T47D (cell line): ENCODE data around the gene IL1R1.

Experiments
- DNase-seq, 2 experiments: peaks; one replicate each; pipeline versions ENCODE4 v3.0.0 to v3.0.0-alpha.2; 2011 to 2012; ENCODE audit warnings: low read depth in 1 of 2, low spot score in 1 of 2
- JUND ChIP-seq: IDR thresholded peaks from 2 replicates; pipeline ENCODE4 v1.6.1; 2012; ENCODE audit warnings: low read depth
- in situ Hi-C: cut with HindIII; loops from 2 replicates; pipeline ENCODE4 v1.10.0; 2016; ENCODE audit warnings: low sequenced_read_pairs, low pct_unique_long_range_greater_than_20kb

Gene IL1R1

DNA sequence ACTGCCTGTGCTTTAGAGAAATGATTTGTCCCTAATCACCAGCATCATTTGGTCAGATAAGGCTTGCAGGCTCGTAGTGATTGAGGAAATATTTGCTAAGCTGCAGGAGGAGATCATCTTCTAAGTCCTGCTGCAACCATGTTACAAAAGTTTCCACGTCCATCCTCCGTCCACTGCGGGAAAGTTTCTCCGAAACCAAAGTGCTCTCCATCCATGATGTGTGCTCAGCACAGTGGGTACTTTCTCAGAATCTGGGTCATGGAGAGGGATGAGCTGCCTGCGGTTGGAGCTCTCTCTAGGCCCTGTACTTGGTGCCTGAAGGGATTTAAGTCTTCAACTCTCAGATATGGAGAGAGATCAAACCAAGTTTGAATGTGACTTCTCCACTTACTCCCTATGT is 83.6 kb downstream of the IL1R1 start:
- in situ Hi-C loops: no loop called here
- DNase-seq: no peak
- TF ChIP-seq JUND: no peak

DNA sequence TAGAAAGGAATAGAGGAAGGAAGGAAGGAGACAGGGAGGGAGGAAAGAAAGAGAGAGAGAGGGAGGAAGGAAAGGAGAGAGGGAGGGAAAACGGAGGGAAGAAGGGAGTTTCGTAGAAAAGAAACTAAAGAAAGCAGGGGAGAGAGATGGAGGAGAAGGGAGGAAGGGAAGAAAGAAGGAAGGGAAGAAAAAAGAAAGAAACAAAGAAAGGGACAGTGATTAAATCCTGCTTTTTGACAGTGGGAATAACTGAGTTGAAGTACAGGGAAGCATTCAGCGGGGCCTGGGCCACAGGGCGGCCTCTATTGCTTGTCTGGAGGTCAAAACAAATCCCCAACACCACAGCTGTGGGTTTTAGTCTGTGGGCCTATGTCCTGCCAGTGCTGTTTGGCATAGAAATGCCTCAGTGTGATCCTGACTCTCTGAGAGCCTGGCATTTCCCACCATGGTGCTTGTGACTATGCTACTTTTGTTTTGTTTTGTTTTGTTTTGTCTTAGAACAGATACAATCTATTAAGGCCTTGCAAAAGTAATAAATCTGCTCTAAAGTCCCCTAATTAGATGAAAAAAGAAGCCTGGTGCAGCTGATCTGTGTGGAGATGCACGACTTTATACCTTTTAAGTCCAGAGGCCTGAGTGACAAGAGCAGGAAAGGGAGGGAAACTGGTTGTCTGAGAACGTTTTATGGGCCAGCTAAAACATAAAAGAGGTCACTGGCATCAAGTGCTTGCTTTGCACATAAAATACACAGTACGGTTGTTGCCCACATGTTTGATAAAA is 84.3 kb downstream of the IL1R1 start:
- in situ Hi-C loops: no loop called here
- no peak for DNase-seq
- no peak for TF ChIP-seq JUND

DNA sequence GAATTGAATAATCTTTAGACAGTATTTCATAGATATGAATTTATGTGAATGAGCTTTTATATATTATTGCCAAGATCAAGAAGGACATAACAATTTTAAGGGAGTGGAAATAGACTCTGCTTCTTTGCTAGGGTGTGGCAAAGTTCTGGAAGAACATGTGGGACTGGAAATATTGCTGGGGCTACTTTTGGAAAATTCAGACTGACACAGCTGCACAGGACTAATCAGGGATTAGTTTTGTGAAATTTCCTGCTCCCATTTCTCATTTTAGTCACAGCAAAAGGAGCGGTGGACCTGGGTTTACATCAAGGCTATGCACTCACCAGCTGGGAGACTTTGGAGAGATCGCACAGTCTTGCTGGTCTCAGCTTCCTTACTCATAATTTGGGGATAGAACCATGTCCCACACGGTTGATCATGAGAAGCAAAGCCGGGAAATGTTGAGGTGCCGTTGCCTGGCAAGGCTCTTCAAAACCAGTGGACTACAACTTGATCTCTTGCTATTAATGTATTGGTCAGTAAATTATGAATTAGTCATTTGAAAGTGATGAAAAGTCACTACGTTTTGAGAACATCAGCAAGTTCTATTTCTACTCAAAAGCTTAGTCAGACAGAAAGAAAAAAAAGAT is 86.7 kb downstream of the IL1R1 start:
- DNase-seq: no peak
- in situ Hi-C loops: no loop called here
- no peak for TF ChIP-seq JUND
